ENCODE data around the gene CD2BP2. TPM values are rescaled to one million over a fixed set of nuclear protein-coding genes. Genes with fewer than 3 reads are reported as not detected.

CD2BP2 gene
- polyA plus RNA-seq, 1 donor (not counting 4 experiments of a cell fraction or from before 2014, with no cell fraction given), result 49.5 TPM

- Histone ChIP-seq H3K27me3 (ENCODE audit: control insufficient read depth, extremely low read depth, insufficient read depth, low read length) (no peaks in the 10 kb centered on the region), H3K4me3 (ENCODE audit: control insufficient read depth in 2 of 3, extremely low read depth in 1 of 3, insufficient read depth in 2 of 3, low read depth in 1 of 3, low read length in 3 of 3) (peak overlapping the region; percentile 74 to 84 (median 78)), H3K36me3 (ENCODE audit: control insufficient read depth in 2 of 2, extremely low read depth in 1 of 2, insufficient read depth in 2 of 2, low read length in 2 of 2) (peaks cover 0 to 3% of the 10 kb centered on the region in 2 experiments), H3K79me2 (ENCODE audit: control insufficient read depth, insufficient read depth, low read length) (peaks cover 4% of the 10 kb centered on the region), H3K4me1 (ENCODE audit: control insufficient read depth, extremely low read depth, insufficient read depth, low read length) (peaks cover 5% of the 10 kb centered on the region), H3K9ac (ENCODE audit: control insufficient read depth, extremely low read depth, insufficient read depth, low read length) (peak overlapping the region; percentile 67), H3K27ac (ENCODE audit: control insufficient read depth, insufficient read depth, low read length) (no peak overlapping the region), H3K4me2 (ENCODE audit: control insufficient read depth, extremely low read depth, insufficient read depth, low read depth, low read length) (peak overlapping the region; percentile 84), H4K20me1 (ENCODE audit: control insufficient read depth, extremely low read depth, insufficient read depth, low read length) (no peaks in the 10 kb centered on the region), H3K9me1 (ENCODE audit: control insufficient read depth, extremely low read depth, insufficient read depth, low read length) (no peaks in the 10 kb centered on the region), H2AFZ (ENCODE audit: control insufficient read depth, low read length) (peak overlapping the region; percentile 71), H3K9me3 (ENCODE audit: control insufficient read depth, low read depth, low read length) (no peaks in the 10 kb centered on the region)
- dilution Hi-C loops (cut with MboI; ENCODE audit: extremely low pct_ligation_motif_present, low sequenced_read_pairs), result no loop called here
- DNase-seq (ENCODE audit: low read depth, low spot score) (no peak), FAIRE-seq (no peak)
- no peak for TF ChIP-seq CTCF (optimal IDR thresholded peaks at IDR 0.05 in 1 of 3, IDR thresholded peaks at IDR 0.05 in 1 of 3, conservative IDR thresholded peaks at IDR 0.05 in 1 of 3; ENCODE audit: extremely low read depth in 1 of 3, insufficient read depth in 2 of 3, low read length in 3 of 3)
These were observed 39.6 kb upstream of the CD2BP2 start for GRCh38 chr16:30394592-30395154.

- FAIRE-seq (no peak), DNase-seq (ENCODE audit: low read depth, low spot score) (no peak)
- Histone ChIP-seq H3K9ac (ENCODE audit: control insufficient read depth, extremely low read depth, insufficient read depth, low read length) (no peak overlapping the region), H3K4me2 (ENCODE audit: control insufficient read depth, extremely low read depth, insufficient read depth, low read depth, low read length) (no peak overlapping the region), H3K9me3 (ENCODE audit: control insufficient read depth, low read depth, low read length) (no peaks in the 10 kb centered on the region), H3K79me2 (ENCODE audit: control insufficient read depth, insufficient read depth, low read length) (no peaks in the 10 kb centered on the region), H2AFZ (ENCODE audit: control insufficient read depth, low read length) (no peak overlapping the region), H3K4me1 (ENCODE audit: control insufficient read depth, extremely low read depth, insufficient read depth, low read length) (peaks cover 2% of the 10 kb centered on the region), H3K27me3 (ENCODE audit: control insufficient read depth, extremely low read depth, insufficient read depth, low read length) (no peaks in the 10 kb centered on the region), H3K9me1 (ENCODE audit: control insufficient read depth, extremely low read depth, insufficient read depth, low read length) (no peaks in the 10 kb centered on the region), H3K4me3 (ENCODE audit: control insufficient read depth in 2 of 3, extremely low read depth in 1 of 3, insufficient read depth in 2 of 3, low read depth in 1 of 3, low read length in 3 of 3) (no peak overlapping the region), H3K36me3 (ENCODE audit: control insufficient read depth in 2 of 2, extremely low read depth in 1 of 2, insufficient read depth in 2 of 2, low read length in 2 of 2) (peaks cover 0 to 2% of the 10 kb centered on the region in 2 experiments), H4K20me1 (ENCODE audit: control insufficient read depth, extremely low read depth, insufficient read depth, low read length) (no peaks in the 10 kb centered on the region), H3K27ac (ENCODE audit: control insufficient read depth, insufficient read depth, low read length) (no peak overlapping the region)
- dilution Hi-C loops (cut with MboI; ENCODE audit: extremely low pct_ligation_motif_present, low sequenced_read_pairs), result no loop called here
- no peak for TF ChIP-seq CTCF (optimal IDR thresholded peaks at IDR 0.05 in 1 of 3, IDR thresholded peaks at IDR 0.05 in 1 of 3, conservative IDR thresholded peaks at IDR 0.05 in 1 of 3; ENCODE audit: extremely low read depth in 1 of 3, insufficient read depth in 2 of 3, low read length in 3 of 3)
- no peak for TF ChIP-seq EZH2 (IDR thresholded peaks at IDR 0.05; ENCODE audit: low read length)
These were observed 28.4 kb upstream of the CD2BP2 start for GRCh38 chr16:30383521-30383920.

Measured in keratinocyte (primary cell).